ENCODE results near the gene LCN2.
A peak's percentile ranks its signal among the peaks of the same experiment; 100 is the strongest.

LCN2 gene

DNA sequence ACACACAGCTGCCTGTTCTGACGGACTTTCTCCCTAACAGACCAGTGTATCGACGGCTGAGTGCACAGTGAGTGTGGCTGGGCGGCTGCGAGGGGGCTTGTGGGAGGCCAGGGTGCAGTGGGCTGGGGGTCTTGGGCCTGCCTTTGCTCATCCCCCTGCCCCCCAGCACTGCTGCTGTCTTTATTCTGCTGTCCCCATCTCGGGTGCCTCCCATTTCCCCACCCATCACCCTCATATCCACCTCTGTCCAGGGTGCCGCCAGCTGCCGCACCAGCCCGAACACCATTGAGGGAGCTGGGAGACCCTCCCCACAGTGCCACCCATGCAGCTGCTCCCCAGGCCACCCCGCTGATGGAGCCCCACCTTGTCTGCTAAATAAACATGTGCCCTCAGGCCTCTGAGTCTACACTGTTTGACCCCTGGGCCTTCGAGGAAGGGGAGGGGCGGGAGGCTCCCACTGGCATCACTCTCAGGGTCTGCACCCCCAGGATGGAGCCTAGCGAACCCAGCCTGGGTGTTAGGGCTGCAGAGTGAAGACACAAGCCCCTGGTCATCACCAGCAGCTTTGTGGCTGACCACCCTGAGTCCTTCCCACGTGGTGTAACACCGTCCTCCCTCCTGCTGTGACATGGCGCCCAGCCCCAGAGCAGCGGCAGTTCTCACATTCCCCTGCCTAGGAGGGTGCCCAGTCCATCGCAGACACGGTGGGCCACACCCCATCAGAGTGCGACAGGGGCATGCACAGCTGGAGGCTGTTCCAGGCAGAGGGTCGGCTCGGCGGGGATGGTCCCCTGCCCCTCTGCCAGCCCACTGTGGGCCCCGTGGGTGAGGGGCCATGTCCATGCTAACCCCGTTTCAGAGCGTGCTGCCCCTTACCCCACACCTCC, 4.0 kb downstream of the LCN2 start:
- TF ChIP-seq SP1 (IDR thresholded peaks at IDR 0.05) (no peak), ARNT (IDR thresholded peaks at IDR 0.05) (no peak), SUZ12 (IDR thresholded peaks at IDR 0.05) (no peak), L3MBTL2 (conservative IDR thresholded peaks at IDR 0.05) (no peak), BHLHE40 (IDR thresholded peaks at IDR 0.05; ENCODE audit: borderline replicate concordance) (no peak), FOXM1 (IDR thresholded peaks at IDR 0.05; ENCODE audit: borderline replicate concordance) (no peak), ELF4 (IDR thresholded peaks at IDR 0.05) (no peak), TARDBP (IDR thresholded peaks at IDR 0.05) (no peak), HDGF (IDR thresholded peaks at IDR 0.05; ENCODE audit: borderline replicate concordance) (no peak), FOXK2 (IDR thresholded peaks at IDR 0.05) (no peak)
- TF ChIP-seq, protein P1, sequence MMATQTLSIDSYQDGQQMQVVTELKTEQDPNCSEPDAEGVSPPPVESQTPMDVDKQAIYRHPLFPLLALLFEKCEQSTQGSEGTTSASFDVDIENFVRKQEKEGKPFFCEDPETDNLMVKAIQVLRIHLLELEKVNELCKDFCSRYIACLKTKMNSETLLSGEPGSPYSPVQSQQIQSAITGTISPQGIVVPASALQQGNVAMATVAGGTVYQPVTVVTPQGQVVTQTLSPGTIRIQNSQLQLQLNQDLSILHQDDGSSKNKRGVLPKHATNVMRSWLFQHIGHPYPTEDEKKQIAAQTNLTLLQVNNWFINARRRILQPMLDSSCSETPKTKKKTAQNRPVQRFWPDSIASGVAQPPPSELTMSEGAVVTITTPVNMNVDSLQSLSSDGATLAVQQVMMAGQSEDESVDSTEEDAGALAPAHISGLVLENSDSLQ (IDR thresholded peaks at IDR 0.05) = no peak
- no peak for DNase-seq (ENCODE audit: extremely low spot score)
- POLR2A ChIA-PET = no interaction called here
- CTCF ChIA-PET = no interaction called here

GRCh38 chr9:128153947-128154695, 4.9 kb downstream of the LCN2 start:
- POLR2A ChIA-PET = no interaction called here
- TF ChIP-seq TARDBP (IDR thresholded peaks at IDR 0.05) = no peak
- no peak for TF ChIP-seq NFRKB (IDR thresholded peaks at IDR 0.05)
- TF ChIP-seq CTBP1 (IDR thresholded peaks at IDR 0.05; ENCODE audit: borderline replicate concordance) = no peak
- TF ChIP-seq ELF4 (IDR thresholded peaks at IDR 0.05) = no peak
- TF ChIP-seq SUZ12 (IDR thresholded peaks at IDR 0.05) = no peak
- TF ChIP-seq ZNF384 (IDR thresholded peaks at IDR 0.05) = no peak
- no peak for TF ChIP-seq L3MBTL2 (conservative IDR thresholded peaks at IDR 0.05)
- no peak for TF ChIP-seq ARNT (IDR thresholded peaks at IDR 0.05)
- TF ChIP-seq FOXK2 (IDR thresholded peaks at IDR 0.05) = no peak
- TF ChIP-seq BHLHE40 (IDR thresholded peaks at IDR 0.05; ENCODE audit: borderline replicate concordance) = no peak
- TF ChIP-seq, protein P1 (IDR thresholded peaks at IDR 0.05) = no peak
- TF ChIP-seq FOXA1 (IDR thresholded peaks at IDR 0.05) = no peak
- no peak for TF ChIP-seq HDGF (IDR thresholded peaks at IDR 0.05; ENCODE audit: borderline replicate concordance)
- TF ChIP-seq FOXM1 (IDR thresholded peaks at IDR 0.05; ENCODE audit: borderline replicate concordance) = no peak
- TF ChIP-seq LEF1 (IDR thresholded peaks at IDR 0.05; ENCODE audit: borderline replicate concordance) = no peak
- no peak for TF ChIP-seq SP1 (IDR thresholded peaks at IDR 0.05)
- DNase-seq (ENCODE audit: extremely low spot score) = no peak
- CTCF ChIA-PET = no interaction called here

GRCh38 chr9:128155736-128156500, 6.7 kb downstream of the LCN2 start:
- TF ChIP-seq HDGF (IDR thresholded peaks at IDR 0.05; ENCODE audit: borderline replicate concordance) = no peak
- TF ChIP-seq, protein P1 (IDR thresholded peaks at IDR 0.05) = 0 out of 2 replicates have a peak, but pooled peaks have one; percentile 19
- no peak for DNase-seq (ENCODE audit: extremely low spot score)
- CTCF ChIA-PET = no interaction called here
- POLR2A ChIA-PET = no interaction called here

DNA sequence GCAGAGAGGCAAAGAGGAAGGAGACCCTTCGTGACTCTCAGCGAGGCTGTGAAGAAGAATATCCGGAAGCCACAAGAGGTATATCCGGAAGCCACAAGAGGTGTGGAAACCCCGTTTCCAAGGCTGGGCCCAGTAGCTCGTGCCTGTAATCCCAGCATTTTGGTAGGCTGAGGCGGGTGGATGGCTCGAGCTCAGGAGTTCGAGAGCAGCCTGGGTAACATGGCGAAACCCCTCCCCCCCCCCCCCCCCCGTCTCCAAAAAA, 10.2 kb downstream of the LCN2 start:
- DNase-seq (ENCODE audit: extremely low spot score) = no peak
- TF ChIP-seq L3MBTL2 (conservative IDR thresholded peaks at IDR 0.05) (peak; percentile 69; the same call in 1 of the 2 replicates), BHLHE40 (IDR thresholded peaks at IDR 0.05; ENCODE audit: borderline replicate concordance) (no peak)
- ChIA-PET CTCF (interaction anchor here (0.9 kb wide), 1 partner anchor 9 kb away, joined by 4 read pairs; no protein-coding TSS in a partner anchor), POLR2A (interaction anchor here (0.7 to 1.8 kb wide), 12 partner anchors 9 to 261 kb away, joined by 3 to 15 read pairs (median 4); partner anchors contain the start of genes CERCAM and EEIG1)

- TF ChIP-seq ARNT (IDR thresholded peaks at IDR 0.05) (no peak), L3MBTL2 (conservative IDR thresholded peaks at IDR 0.05) (peak; percentile 66)
- ChIA-PET POLR2A (interaction anchor here (0.7 to 1.8 kb wide), 12 partner anchors 9 to 260 kb away, joined by 3 to 15 read pairs (median 4); partner anchors contain the start of genes CERCAM and EEIG1), CTCF (interaction anchor here (0.8 to 0.9 kb wide), 2 partner anchors 9 kb away, joined by 3 to 4 read pairs; no protein-coding TSS in a partner anchor)
- peak; percentile 99 for DNase-seq (ENCODE audit: extremely low spot score)
Observed at GRCh38 chr9:128159784-128160602, 10.7 kb downstream of the LCN2 start, which contains the start of gene BBLN. TSS of gene BBLN (plus strand) at chr9:128160265. CDS start at chr9:128160408, 143 bp downstream.

All from HEK293T (cell line).